SK-N-SH treated with all-trans-retinoic acid at 6 μM for 48 hours (cell line): Measurements from ENCODE around the gene PTTG1.

Experiments used
- ATAC-seq: fragments of 200-7000 bp; cut with Tn5 transposase; 3 replicates; pipeline ENCODE4 v1.9.1; 2020; ENCODE audit warnings: mild to moderate bottlenecking, moderate library complexity
- ARNTL ChIP-seq: fragments of 450-650 bp; formaldehyde crosslinking; IDR thresholded peaks from 2 replicates; pipeline ENCODE4 v1.5.0; 2020; ENCODE audit warnings: low read depth, mild to moderate bottlenecking, moderate library complexity, borderline replicate concordance
- BACH2 ChIP-seq: fragments of 250-450 bp; sonication (Bioruptor Pico); IDR thresholded peaks from 2 replicates; pipeline ENCODE4 v1.9.0; 2021; ENCODE audit warnings: mild to moderate bottlenecking, borderline replicate concordance
- CREB5 ChIP-seq: fragments of 250-450 bp; sonication (Bioruptor Pico); IDR thresholded peaks from 2 replicates; pipeline ENCODE4 v1.5.1; 2020; ENCODE audit warnings: low read depth, mild to moderate bottlenecking, moderate library complexity
- CSRNP3 ChIP-seq: fragments of 250-450 bp; sonication (Bioruptor Pico); IDR thresholded peaks from 2 replicates; pipeline ENCODE4 v1.5.1; 2021; ENCODE audit warnings: mild to moderate bottlenecking, moderate library complexity
- ESRRG ChIP-seq: fragments of 250-450 bp; sonication (Bioruptor Pico); IDR thresholded peaks from 2 replicates; pipeline ENCODE4 v1.6.1; 2021; ENCODE audit warnings: mild to moderate bottlenecking
- GLIS3 ChIP-seq: fragments of 250-450 bp; sonication (Bioruptor Pico); IDR thresholded peaks from 2 replicates; pipeline ENCODE4 v1.5.0; 2020; ENCODE audit warnings: mild to moderate bottlenecking, moderate library complexity
- ISL1 ChIP-seq: fragments of 250-450 bp; sonication (Bioruptor Pico); IDR thresholded peaks from 2 replicates; pipeline ENCODE4 v2.1.2; 2022; ENCODE audit warnings: mild to moderate bottlenecking, moderate library complexity
- OSR1 ChIP-seq: fragments of 250-450 bp; sonication (Bioruptor Pico); IDR thresholded peaks from 2 replicates; pipeline ENCODE4 v1.8.0; 2022; ENCODE audit warnings: moderate library complexity, mild to moderate bottlenecking, inconsistent platforms
- PATZ1 ChIP-seq: fragments of 250-450 bp; sonication (Bioruptor Pico); IDR thresholded peaks from 2 replicates; pipeline ENCODE4 v1.8.0; 2020; ENCODE audit warnings: mild to moderate bottlenecking, moderate library complexity, borderline replicate concordance
- PPARA ChIP-seq: fragments of 250-450 bp; sonication (Bioruptor Pico); IDR thresholded peaks from 2 replicates; pipeline ENCODE4 v1.5.0; 2020; ENCODE audit warnings: mild to moderate bottlenecking, borderline replicate concordance
- RARB ChIP-seq: fragments of 250-450 bp; sonication (Bioruptor Pico); IDR thresholded peaks from 2 replicates; pipeline ENCODE4 v1.8.0; 2021; ENCODE audit warnings: mild to moderate bottlenecking, moderate library complexity
- SNAI2 ChIP-seq: fragments of 250-450 bp; sonication (Bioruptor Pico); IDR thresholded peaks from 2 replicates; pipeline ENCODE4 v1.5.0; 2020; ENCODE audit warnings: mild to moderate bottlenecking, moderate library complexity
- TCF4 ChIP-seq: fragments of 250-450 bp; sonication (Bioruptor Pico); IDR thresholded peaks from 2 replicates; pipeline ENCODE4 v1.8.0; 2021; ENCODE audit warnings: mild to moderate bottlenecking, moderate library complexity, borderline replicate concordance
- TOX ChIP-seq: fragments of 250-450 bp; sonication (Bioruptor Pico); IDR thresholded peaks from 2 replicates; pipeline ENCODE4 v1.8.0; 2021; ENCODE audit warnings: mild to moderate bottlenecking, moderate library complexity, borderline replicate concordance
- ZC3H10 ChIP-seq: fragments of 250-450 bp; sonication (Bioruptor Pico); IDR thresholded peaks from 2 replicates; pipeline ENCODE4 v1.5.1; 2021; ENCODE audit warnings: mild to moderate bottlenecking, moderate library complexity
- ZFP3 ChIP-seq: fragments of 250-450 bp; sonication (Bioruptor Pico); IDR thresholded peaks from 2 replicates; pipeline ENCODE4 v1.5.0; 2020; ENCODE audit warnings: mild to moderate bottlenecking, moderate library complexity
- ZFP30 ChIP-seq: fragments of 450-650 bp; formaldehyde crosslinking; IDR thresholded peaks from 2 replicates; pipeline ENCODE4 v1.5.0; 2022; ENCODE audit warnings: mild to moderate bottlenecking, moderate library complexity
- ZNF565 ChIP-seq: fragments of 450-650 bp; formaldehyde crosslinking; conservative IDR thresholded peaks from 2 replicates; pipeline ENCODE4 v1.5.0; 2020; ENCODE audit warnings: low read depth, mild to moderate bottlenecking, moderate library complexity
- ZNF70 ChIP-seq: fragments of 450-650 bp; formaldehyde crosslinking; IDR thresholded peaks from 2 replicates; pipeline ENCODE4 v1.5.0; 2020; ENCODE audit warnings: mild to moderate bottlenecking, moderate library complexity
- ZNF8 ChIP-seq: fragments of 450-650 bp; formaldehyde crosslinking; IDR thresholded peaks from 2 replicates; pipeline ENCODE4 v1.5.0; 2020; ENCODE audit warnings: mild to moderate bottlenecking, moderate library complexity
- TF ChIP-seq, protein P1 (sequence below): fragments of 250-450 bp; sonication (Bioruptor Pico); IDR thresholded peaks from 2 replicates; pipeline ENCODE4 v1.5.0; 2020; ENCODE audit warnings: mild to moderate bottlenecking, moderate library complexity

PTTG1 gene

GRCh38 chr5:160432787-160433186 lies 11.1 kb downstream of the PTTG1 start:
- no peak for ATAC-seq
- TF ChIP-seq ZFP3 (CRISPR knock-in tag): no peak
- no peak for TF ChIP-seq SNAI2 (CRISPR knock-in tag)
- TF ChIP-seq TCF4: no peak
- no peak for TF ChIP-seq CREB5 (CRISPR knock-in tag)
- TF ChIP-seq ISL1 (CRISPR knock-in tag): no peak
- TF ChIP-seq ZFP30 (CRISPR knock-in tag): no peak

DNA sequence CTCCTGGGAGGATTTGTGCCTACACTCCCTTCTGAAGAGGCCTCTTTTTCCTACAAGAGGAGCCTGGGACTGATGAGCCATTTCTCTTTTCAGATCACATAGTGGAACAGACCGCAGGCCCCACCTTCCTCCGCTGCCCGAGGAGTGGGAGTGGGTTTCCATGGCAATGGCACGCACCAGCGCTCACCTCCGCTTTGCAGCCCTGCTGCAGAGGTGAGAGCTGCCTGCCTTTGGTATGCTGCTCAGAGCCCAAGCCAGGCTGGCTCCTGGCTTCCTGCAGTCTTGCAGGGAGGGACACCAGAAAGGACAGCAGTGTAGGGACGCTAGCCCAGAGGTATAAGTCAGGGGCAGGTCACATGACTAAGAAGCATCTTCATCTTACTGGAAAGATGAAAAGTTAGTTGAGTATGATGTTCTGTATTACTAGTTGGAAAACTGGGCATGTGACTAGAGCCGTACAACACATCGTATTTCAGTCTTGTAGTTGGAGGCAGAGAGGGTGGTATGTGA lies 12.4 kb downstream of the PTTG1 start:
- ATAC-seq: no peak
- TF ChIP-seq RARB (no peak), CREB5 (CRISPR knock-in tag) (no peak), GLIS3 (CRISPR knock-in tag) (no peak), ZNF70 (CRISPR knock-in tag) (no peak), OSR1 (no peak), ZFP30 (CRISPR knock-in tag) (no peak), TCF4 (no peak), BACH2 (no peak), TOX (CRISPR knock-in tag) (no peak), ESRRG (CRISPR knock-in tag) (no peak), CSRNP3 (CRISPR knock-in tag) (no peak)
- TF ChIP-seq, protein P1, sequence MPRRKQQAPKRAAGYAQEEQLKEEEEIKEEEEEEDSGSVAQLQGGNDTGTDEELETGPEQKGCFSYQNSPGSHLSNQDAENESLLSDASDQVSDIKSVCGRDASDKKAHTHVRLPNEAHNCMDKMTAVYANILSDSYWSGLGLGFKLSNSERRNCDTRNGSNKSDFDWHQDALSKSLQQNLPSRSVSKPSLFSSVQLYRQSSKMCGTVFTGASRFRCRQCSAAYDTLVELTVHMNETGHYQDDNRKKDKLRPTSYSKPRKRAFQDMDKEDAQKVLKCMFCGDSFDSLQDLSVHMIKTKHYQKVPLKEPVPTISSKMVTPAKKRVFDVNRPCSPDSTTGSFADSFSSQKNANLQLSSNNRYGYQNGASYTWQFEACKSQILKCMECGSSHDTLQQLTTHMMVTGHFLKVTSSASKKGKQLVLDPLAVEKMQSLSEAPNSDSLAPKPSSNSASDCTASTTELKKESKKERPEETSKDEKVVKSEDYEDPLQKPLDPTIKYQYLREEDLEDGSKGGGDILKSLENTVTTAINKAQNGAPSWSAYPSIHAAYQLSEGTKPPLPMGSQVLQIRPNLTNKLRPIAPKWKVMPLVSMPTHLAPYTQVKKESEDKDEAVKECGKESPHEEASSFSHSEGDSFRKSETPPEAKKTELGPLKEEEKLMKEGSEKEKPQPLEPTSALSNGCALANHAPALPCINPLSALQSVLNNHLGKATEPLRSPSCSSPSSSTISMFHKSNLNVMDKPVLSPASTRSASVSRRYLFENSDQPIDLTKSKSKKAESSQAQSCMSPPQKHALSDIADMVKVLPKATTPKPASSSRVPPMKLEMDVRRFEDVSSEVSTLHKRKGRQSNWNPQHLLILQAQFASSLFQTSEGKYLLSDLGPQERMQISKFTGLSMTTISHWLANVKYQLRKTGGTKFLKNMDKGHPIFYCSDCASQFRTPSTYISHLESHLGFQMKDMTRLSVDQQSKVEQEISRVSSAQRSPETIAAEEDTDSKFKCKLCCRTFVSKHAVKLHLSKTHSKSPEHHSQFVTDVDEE (CRISPR knock-in tag): no peak

GRCh38 chr5:160435532-160435931 lies 13.9 kb downstream of the PTTG1 start:
- no peak for TF ChIP-seq ZNF565
- no peak for TF ChIP-seq PPARA (CRISPR knock-in tag)
- TF ChIP-seq ZNF8 (CRISPR knock-in tag): no peak
- TF ChIP-seq BACH2: no peak
- no peak for TF ChIP-seq CREB5 (CRISPR knock-in tag)
- TF ChIP-seq, all 23 proteins: peak for 0
- no peak for ATAC-seq

- ATAC-seq: no peak
- TF ChIP-seq ZNF565: no peak
- TF ChIP-seq ARNTL (CRISPR knock-in tag): no peak
- no peak for TF ChIP-seq GLIS3 (CRISPR knock-in tag)
- TF ChIP-seq, protein P1 (CRISPR knock-in tag): no peak
- TF ChIP-seq PATZ1 (CRISPR knock-in tag): no peak
- no peak for TF ChIP-seq BACH2
- no peak for TF ChIP-seq ESRRG (CRISPR knock-in tag)
- TF ChIP-seq RARB: no peak
- no peak for TF ChIP-seq TCF4
- no peak for TF ChIP-seq SNAI2 (CRISPR knock-in tag)
- TF ChIP-seq CREB5 (CRISPR knock-in tag): no peak
- no peak for TF ChIP-seq ZFP3 (CRISPR knock-in tag)
- no peak for TF ChIP-seq ZC3H10 (CRISPR knock-in tag)
- no peak for TF ChIP-seq ZFP30 (CRISPR knock-in tag)
Measured at GRCh38 chr5:160436017-160436416, 14.4 kb downstream of the PTTG1 start.
